Vagina (tissue), 2 donors: ENCODE results near the gene CPNE9.

ENCODE experiments used
- POLR2A ChIP-seq, 2 donors: fragments of 450-650 bp; IDR thresholded peaks; one replicate each; pipeline ENCODE4 v1.6.1; 2017; ENCODE audit warnings: antibody characterized with exemption in 2 of 2, mild to moderate bottlenecking in 2 of 2, moderate library complexity in 2 of 2
- TF ChIP-seq, protein P1 (sequence below), 3 experiments: fragments of 450-650 bp in 2 of 3; fragments of 200-600 bp in 1 of 3; sonication (generic) in 1 of 3; IDR thresholded peaks; one replicate each; pipeline ENCODE4 v1.5.1; 2017 to 2019; ENCODE audit warnings: antibody characterized with exemption in 3 of 3, mild to moderate bottlenecking in 2 of 3, moderate library complexity in 2 of 3

DNA sequence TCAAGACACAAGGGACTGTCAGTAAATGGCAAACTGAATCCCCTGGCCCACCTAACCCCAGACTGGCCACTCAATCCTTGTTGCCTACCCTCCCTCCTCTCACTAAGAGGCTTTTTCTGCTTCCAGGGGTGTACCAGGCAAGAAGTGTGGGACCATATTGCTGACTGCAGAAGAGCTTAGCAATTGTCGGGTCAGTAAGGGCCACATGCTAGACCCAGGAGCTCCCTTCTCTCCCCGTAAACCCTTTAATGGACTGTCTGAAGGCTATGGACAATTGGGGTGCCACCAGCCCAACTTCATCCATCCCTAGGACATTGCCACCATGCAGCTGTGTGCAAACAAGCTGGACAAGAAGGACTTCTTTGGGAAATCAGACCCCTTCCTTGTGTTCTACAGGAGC lies 8.8 kb downstream of the CPNE9 start:
- TF ChIP-seq, protein P1, sequence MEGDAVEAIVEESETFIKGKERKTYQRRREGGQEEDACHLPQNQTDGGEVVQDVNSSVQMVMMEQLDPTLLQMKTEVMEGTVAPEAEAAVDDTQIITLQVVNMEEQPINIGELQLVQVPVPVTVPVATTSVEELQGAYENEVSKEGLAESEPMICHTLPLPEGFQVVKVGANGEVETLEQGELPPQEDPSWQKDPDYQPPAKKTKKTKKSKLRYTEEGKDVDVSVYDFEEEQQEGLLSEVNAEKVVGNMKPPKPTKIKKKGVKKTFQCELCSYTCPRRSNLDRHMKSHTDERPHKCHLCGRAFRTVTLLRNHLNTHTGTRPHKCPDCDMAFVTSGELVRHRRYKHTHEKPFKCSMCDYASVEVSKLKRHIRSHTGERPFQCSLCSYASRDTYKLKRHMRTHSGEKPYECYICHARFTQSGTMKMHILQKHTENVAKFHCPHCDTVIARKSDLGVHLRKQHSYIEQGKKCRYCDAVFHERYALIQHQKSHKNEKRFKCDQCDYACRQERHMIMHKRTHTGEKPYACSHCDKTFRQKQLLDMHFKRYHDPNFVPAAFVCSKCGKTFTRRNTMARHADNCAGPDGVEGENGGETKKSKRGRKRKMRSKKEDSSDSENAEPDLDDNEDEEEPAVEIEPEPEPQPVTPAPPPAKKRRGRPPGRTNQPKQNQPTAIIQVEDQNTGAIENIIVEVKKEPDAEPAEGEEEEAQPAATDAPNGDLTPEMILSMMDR (IDR thresholded peaks at IDR 0.05), result no peak
- TF ChIP-seq POLR2A (IDR thresholded peaks at IDR 0.05), result no peak
